IMR-90 (cell line): ENCODE results near the gene SP3. TPM values are rescaled to one million over a fixed set of nuclear protein-coding genes. Genes with fewer than 3 reads are reported as not detected.

Experiments
- ATAC-seq: fragments of 200-7000 bp; cut with Tn5 transposase; 2 replicates; pipeline ENCODE4 v1.9.1; 2020; ENCODE audit warnings: low read depth, mild to moderate bottlenecking, moderate library complexity
- BruUV-seq: library from RNA; stranded (reverse); fragments of 400-500 nt; replicated peaks from 2 replicates; lab custom pipeline; 2021; lab: Mats Ljungman, UMichigan
- CTCF ChIA-PET: fragments of 300-600 bp; formaldehyde crosslinking; extraction: SDS; loops from one replicate; lab custom pipeline; 2021; ENCODE audit warnings: antibody characterized with exemption; lab: Yijun Ruan, JAX
- POLR2A ChIA-PET: fragments of 300-600 bp; sonication (Branson Sonifier 250); formaldehyde crosslinking; loops from one replicate; lab custom pipeline; 2022; ENCODE audit warnings: antibody characterized with exemption; ENCODE audit not compliant: unreplicated experiment; lab: Charles Lee
- DNase-seq: peaks from one replicate; pipeline ENCODE4 v3.0.0; 2013
- H2AFZ ChIP-seq: replicated peaks from 2 replicates; pipeline ENCODE3; 2013; ENCODE audit warnings: low read length, mild to moderate bottlenecking; ENCODE audit not compliant: poor library complexity
- H2AK5ac ChIP-seq: 2 replicates; pipeline ENCODE4 v1.6.1; 2013; ENCODE audit warnings: low read depth, low read length, inconsistent platforms
- H2AK9ac ChIP-seq: replicated peaks from 2 replicates; pipeline ENCODE3; 2013; ENCODE audit warnings: mild to moderate bottlenecking, low read depth, low read length, moderate library complexity; ENCODE audit not compliant: poor library complexity
- H2BK120ac ChIP-seq: 2 replicates; pipeline ENCODE4 v1.6.1; 2013; ENCODE audit warnings: low read depth, low read length, inconsistent platforms
- H2BK15ac ChIP-seq: 3 replicates; pipeline ENCODE4 v1.6.1; 2013; ENCODE audit warnings: low read depth, low read length, inconsistent platforms
- H2BK20ac ChIP-seq: 2 replicates; pipeline ENCODE4 v1.6.1; 2013; ENCODE audit warnings: low read depth, mild to moderate bottlenecking, inconsistent platforms, low read length, moderate library complexity
- H2BK5ac ChIP-seq: 2 replicates; pipeline ENCODE4 v1.6.1; 2013; ENCODE audit warnings: mild to moderate bottlenecking, low read depth, low read length, inconsistent platforms; ENCODE audit not compliant: poor library complexity, severe bottlenecking
- H3K14ac ChIP-seq: replicated peaks from 2 replicates; pipeline ENCODE4 v1.6.1; 2013; ENCODE audit warnings: low read depth, low read length, inconsistent platforms
- H3K18ac ChIP-seq: 2 replicates; pipeline ENCODE4 v1.6.1; 2013; ENCODE audit warnings: low read depth, low read length, control low read depth
- H3K23ac ChIP-seq: 2 replicates; pipeline ENCODE4 v1.6.1; 2013; ENCODE audit warnings: low read depth, low read length, inconsistent platforms
- H3K27ac ChIP-seq: 2 replicates; pipeline ENCODE4 v1.5.1; 2013; ENCODE audit warnings: mild to moderate bottlenecking, control low read depth, low read length; ENCODE audit not compliant: insufficient read depth
- H3K27me3 ChIP-seq: 2 replicates; pipeline ENCODE4 v1.6.1; 2013; ENCODE audit warnings: low read length; ENCODE audit not compliant: control insufficient read depth, insufficient read depth
- H3K36me3 ChIP-seq: 2 replicates; pipeline ENCODE4 v1.6.1; 2013; ENCODE audit warnings: low read length, mixed read lengths; ENCODE audit not compliant: control insufficient read depth, insufficient read depth
- H3K4ac ChIP-seq: 2 replicates; pipeline ENCODE4 v1.6.1; 2013; ENCODE audit warnings: low read depth, low read length, inconsistent platforms
- H3K4me1 ChIP-seq: 2 replicates; pipeline ENCODE4 v1.6.1; 2013; ENCODE audit warnings: low read length, mixed read lengths; ENCODE audit not compliant: control insufficient read depth, insufficient read depth
- H3K4me2 ChIP-seq: 2 replicates; pipeline ENCODE4 v1.6.1; 2013; ENCODE audit warnings: low read depth, mild to moderate bottlenecking, control low read depth, low read length, moderate library complexity
- H3K4me3 ChIP-seq: 2 replicates; pipeline ENCODE4 v1.5.1; 2013; ENCODE audit warnings: low read depth, mild to moderate bottlenecking, control low read depth, low read length, moderate library complexity; ENCODE audit not compliant: insufficient read depth
- H3K56ac ChIP-seq: 2 replicates; pipeline ENCODE4 v1.6.1; 2013; ENCODE audit warnings: low read length, inconsistent platforms; ENCODE audit not compliant: insufficient read depth; ENCODE audit errors: extremely low read depth
- H3K79me1 ChIP-seq, 2 experiments: 2 replicates each; pipeline ENCODE4 v1.6.1; 2013; ENCODE audit warnings: low read length in 2 of 2, inconsistent platforms in 1 of 2, low read depth in 1 of 2
- H3K9ac ChIP-seq: 2 replicates; pipeline ENCODE4 v1.6.1; 2013; ENCODE audit warnings: low read depth, low read length, control low read depth
- H3K9me1 ChIP-seq: 2 replicates; pipeline ENCODE4 v1.6.1; 2013; ENCODE audit warnings: low read length, inconsistent platforms; ENCODE audit not compliant: insufficient read depth
- H3K9me3 ChIP-seq: 2 replicates; pipeline ENCODE4 v1.6.1; 2013; ENCODE audit warnings: low read length; ENCODE audit not compliant: control insufficient read depth, insufficient read depth
- H4K20me1 ChIP-seq: 2 replicates; pipeline ENCODE4 v1.6.1; 2013; ENCODE audit warnings: low read length, inconsistent platforms; ENCODE audit not compliant: insufficient read depth
- H4K5ac ChIP-seq: 2 replicates; pipeline ENCODE4 v1.6.1; 2013; ENCODE audit warnings: mild to moderate bottlenecking, low read depth, low read length, control low read depth
- H4K8ac ChIP-seq, 2 experiments: 2 replicates each; pipeline ENCODE4 v1.6.1; 2013; ENCODE audit warnings: low read depth in 2 of 2, low read length in 2 of 2, control low read depth in 1 of 2, inconsistent platforms in 1 of 2
- H4K91ac ChIP-seq: 2 replicates; pipeline ENCODE4 v1.6.1; 2013; ENCODE audit warnings: low read depth, low read length, inconsistent platforms; ENCODE audit not compliant: insufficient read depth
- CTCF ChIP-seq: conservative IDR thresholded peaks from 2 replicates; pipeline ENCODE4 v1.5.1; 2012; ENCODE audit warnings: mild to moderate bottlenecking, low read depth, low read length, improper control_type of control experiment
- WGBS, 2 experiments: methylation state at CpG; one replicate each; pipeline versions ENCODE4 v1.1.5 to v1.1.7; 2013; ENCODE audit warnings: missing lambda C conversion rate in 2 of 2; ENCODE audit not compliant: insufficient read length in 1 of 2; ENCODE audit errors: extremely low coverage in 2 of 2; 5-methylcytosine and 5-hydroxymethylcytosine counted together
- dilution Hi-C: fragments of 300-500 bp; cut with HindIII; formaldehyde crosslinking; loops from one replicate; pipeline ENCODE4 v1.14.3; 2018; ENCODE audit warnings: low sequenced_read_pairs; ENCODE audit not compliant: unreplicated experiment
- in situ Hi-C: fragments of 300-500 bp; cut with MboI; formaldehyde crosslinking; loops from 3 replicates; pipeline ENCODE4 v1.14.3; 2019; ENCODE audit warnings: low sequenced_read_pairs, inconsistent platforms, mixed read lengths
- intact Hi-C: fragments of 100-400 bp; cut with micrococcal nuclease; formaldehyde crosslinking; loops from 2 replicates; pipeline ENCODE4 v1.10.0; 2022
- polyA plus RNA-seq, 3 experiments: library from polyadenylated mRNA; depleted of rRNA; stranded (reverse); fragments of >200 nt; gene quantifications; 2 replicates each; pipeline ENCODE4 v1.2.3, GENCODE V29; 2012; ENCODE audit warnings: low replicate concordance in 1 of 3
- total RNA-seq: library from RNA; depleted of rRNA; stranded (reverse); fragments of >200 nt; gene quantifications from 2 replicates; pipeline ENCODE4 v1.2.3, GENCODE V29; 2012
- TF ChIP-seq, protein P1 (sequence below): fragments of 150-350 bp; IDR thresholded peaks from 2 replicates; pipeline ENCODE4 v1.6.1; 2017; ENCODE audit warnings: mild to moderate bottlenecking, antibody characterized with exemption, low read length, low read depth

The SP3 gene
- total and polyA plus RNA-seq, 2 of the 4 experiments (the other 2 are of a cell fraction), result 26.7 to 136 TPM

DNA sequence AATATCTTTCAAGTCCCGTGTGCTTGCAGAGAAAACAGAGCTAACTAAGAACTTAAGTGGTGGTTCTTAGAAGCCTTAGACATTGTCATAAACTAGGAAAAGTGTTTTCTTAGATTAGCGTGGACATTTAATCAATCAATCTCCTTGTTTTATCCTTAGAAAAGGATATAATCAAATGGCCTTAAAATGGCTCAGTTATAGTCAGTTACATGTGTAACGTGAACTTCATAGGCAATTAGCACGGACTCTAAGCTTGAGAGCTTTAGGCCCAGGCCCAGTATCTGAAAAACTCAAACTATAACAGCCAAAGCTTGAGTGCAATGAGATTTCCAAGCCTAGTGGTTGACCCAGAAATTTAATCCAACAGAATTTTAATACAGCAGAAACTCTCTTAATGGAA lies 43.5 kb upstream of the SP3 start:
- TF ChIP-seq CTCF, result no peak
- TF ChIP-seq, protein P1, sequence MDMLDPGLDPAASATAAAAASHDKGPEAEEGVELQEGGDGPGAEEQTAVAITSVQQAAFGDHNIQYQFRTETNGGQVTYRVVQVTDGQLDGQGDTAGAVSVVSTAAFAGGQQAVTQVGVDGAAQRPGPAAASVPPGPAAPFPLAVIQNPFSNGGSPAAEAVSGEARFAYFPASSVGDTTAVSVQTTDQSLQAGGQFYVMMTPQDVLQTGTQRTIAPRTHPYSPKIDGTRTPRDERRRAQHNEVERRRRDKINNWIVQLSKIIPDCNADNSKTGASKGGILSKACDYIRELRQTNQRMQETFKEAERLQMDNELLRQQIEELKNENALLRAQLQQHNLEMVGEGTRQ, result no peak
- DNase-seq (no peak), ATAC-seq (no peak)
- H3K56ac ChIP-seq, result no peak overlapping the region
- H3K36me3 ChIP-seq, result no peaks in the 10 kb centered on the region
- intact Hi-C loops (no loop called here), in situ Hi-C loops (no loop called here), dilution Hi-C loops (no loop called here)
- no peak overlapping the region for H3K4me3 ChIP-seq
- CTCF ChIA-PET, result no interaction called here
- no peaks in the 10 kb centered on the region for H3K9me1 ChIP-seq
- H4K5ac ChIP-seq, result no peak overlapping the region
- POLR2A ChIA-PET, result no interaction called here
- no peak overlapping the region for H3K18ac ChIP-seq
- H3K14ac ChIP-seq, result no peak overlapping the region
- no TSS peak for BruUV-seq
- no peak overlapping the region for H2AK5ac ChIP-seq
- H2BK5ac ChIP-seq, result no peak overlapping the region
- no peak overlapping the region for H4K91ac ChIP-seq
- H3K9me3 ChIP-seq, result no peaks in the 10 kb centered on the region
- H4K20me1 ChIP-seq, result no peaks in the 10 kb centered on the region
- H2AFZ ChIP-seq, result no peak overlapping the region
- WGBS, 2 experiments, result no CpG with 5 or more reads among the region's 4 CpGs
- H2AK9ac ChIP-seq, result no peak overlapping the region
- H3K4ac ChIP-seq, result no peak overlapping the region
- no peaks in the 10 kb centered on the region for H3K79me1 ChIP-seq
- no peak overlapping the region for H3K23ac ChIP-seq
- peaks cover 17% of the 10 kb centered on the region for H3K4me1 ChIP-seq
- H2BK120ac ChIP-seq, result no peak overlapping the region
- H2BK15ac ChIP-seq, result no peak overlapping the region
- H3K27me3 ChIP-seq, result no peaks in the 10 kb centered on the region
- H4K8ac ChIP-seq, result no peak overlapping the region
- no peak overlapping the region for H2BK20ac ChIP-seq
- H3K27ac ChIP-seq, result no peak overlapping the region
- H3K9ac ChIP-seq, result no peak overlapping the region
- no peak overlapping the region for H3K4me2 ChIP-seq
